Neutrophil (primary cell): Measurements from ENCODE around the gene AGAP1.

ENCODE experiments used
- H3K27ac ChIP-seq: fragments of 200-600 bp; sonication (generic); 2 replicates; pipeline ENCODE4 v1.5.1; 2016; ENCODE audit warnings: mild to moderate bottlenecking, moderate library complexity
- H3K27me3 ChIP-seq: fragments of 200-600 bp; sonication (generic); 2 replicates; pipeline ENCODE4 v1.6.0; 2016; ENCODE audit warnings: mild to moderate bottlenecking
- H3K36me3 ChIP-seq: fragments of 200-600 bp; sonication (generic); 2 replicates; pipeline ENCODE4 v1.5.1; 2017
- H3K4me1 ChIP-seq, 2 experiments: fragments of 200-600 bp in 1 of 2; sonication (generic) in 1 of 2; 1 replicate in 1 of 2; 2 replicates in 1 of 2; pipeline versions ENCODE4 v1.5.1 to v1.6.1; 2013 to 2016; ENCODE audit warnings: low read depth in 1 of 2, low read length in 1 of 2, mild to moderate bottlenecking in 1 of 2, moderate library complexity in 1 of 2; ENCODE audit not compliant: control insufficient read depth in 1 of 2, insufficient read depth in 1 of 2
- H3K4me3 ChIP-seq, 2 experiments: fragments of 200-600 bp in 1 of 2; sonication (generic) in 1 of 2; 1 replicate in 1 of 2; 2 replicates in 1 of 2; pipeline ENCODE4 v1.5.1; 2013 to 2016; ENCODE audit warnings: low read depth in 1 of 2, low read length in 1 of 2, mild to moderate bottlenecking in 1 of 2, moderate library complexity in 1 of 2
- H3K9me3 ChIP-seq: fragments of 200-600 bp; sonication (generic); 2 replicates; pipeline ENCODE4 v1.5.1; 2016
- CTCF ChIP-seq: fragments of 200-600 bp; sonication (generic); IDR thresholded peaks from 2 replicates; pipeline ENCODE4 v1.5.1; 2016; ENCODE audit warnings: antibody characterized with exemption

Gene AGAP1

GRCh38 chr2:236019434-236019833 is 525.6 kb downstream of the AGAP1 start:
- Histone ChIP-seq H3K27ac (no peak overlapping the region), H3K27me3 (peaks cover 23% of the 10 kb centered on the region), H3K4me1 (no peaks in the 10 kb centered on the region), H3K9me3 (no peaks in the 10 kb centered on the region), H3K36me3 (no peaks in the 10 kb centered on the region), H3K4me3 (no peak overlapping the region)
- no peak for TF ChIP-seq CTCF

- TF ChIP-seq CTCF = no peak
- H3K27ac ChIP-seq = no peak overlapping the region
- H3K27me3 ChIP-seq = peaks cover 3% of the 10 kb centered on the region
- H3K4me1 ChIP-seq = no peaks in the 10 kb centered on the region
- H3K4me3 ChIP-seq = no peak overlapping the region
- no peaks in the 10 kb centered on the region for H3K9me3 ChIP-seq
- no peaks in the 10 kb centered on the region for H3K36me3 ChIP-seq
Observed at GRCh38 chr2:236021499-236022057, 527.7 kb downstream of the AGAP1 start.

- H3K27me3 ChIP-seq = no peaks in the 10 kb centered on the region
- H3K27ac ChIP-seq = no peak overlapping the region
- no peaks in the 10 kb centered on the region for H3K4me1 ChIP-seq
- no peak for TF ChIP-seq CTCF
- no peak overlapping the region for H3K4me3 ChIP-seq
- H3K36me3 ChIP-seq = no peaks in the 10 kb centered on the region
- H3K9me3 ChIP-seq = no peaks in the 10 kb centered on the region
Observed at GRCh38 chr2:236022128-236022527, 528.3 kb downstream of the AGAP1 start.

GRCh38 chr2:236025892-236026291 is 532.0 kb downstream of the AGAP1 start:
- no peak for TF ChIP-seq CTCF
- Histone ChIP-seq H3K36me3 (no peaks in the 10 kb centered on the region), H3K27me3 (no peaks in the 10 kb centered on the region), H3K4me3 (no peak overlapping the region), H3K27ac (no peak overlapping the region), H3K4me1 (no peaks in the 10 kb centered on the region), H3K9me3 (no peaks in the 10 kb centered on the region)

- TF ChIP-seq CTCF = no peak
- Histone ChIP-seq H3K4me1 (no peaks in the 10 kb centered on the region), H3K27me3 (no peaks in the 10 kb centered on the region), H3K9me3 (no peaks in the 10 kb centered on the region), H3K4me3 (no peak overlapping the region), H3K36me3 (no peaks in the 10 kb centered on the region), H3K27ac (no peak overlapping the region)
Observed at GRCh38 chr2:236026841-236027240, 533.0 kb downstream of the AGAP1 start.

- no peaks in the 10 kb centered on the region for H3K9me3 ChIP-seq
- H3K4me1 ChIP-seq = no peaks in the 10 kb centered on the region
- no peaks in the 10 kb centered on the region for H3K36me3 ChIP-seq
- H3K27me3 ChIP-seq = no peaks in the 10 kb centered on the region
- no peak overlapping the region for H3K27ac ChIP-seq
- no peak for TF ChIP-seq CTCF
- H3K4me3 ChIP-seq = no peak overlapping the region
Observed at GRCh38 chr2:236028066-236028465, 534.2 kb downstream of the AGAP1 start.
